GM21390 (cell line): Measurements from ENCODE around the gene ZNF302.
"Not testable (repeated sequence)": the region's sequence is repeated elsewhere in the genome, so short reads cannot be mapped to it uniquely, and the experiment has no call there.

ENCODE experiments used
- ATAC-seq: cut with Tn5 transposase; IDR thresholded peaks from one replicate; pipeline ENCODE4 v1.9.1; 2021; ENCODE audit not compliant: unreplicated experiment

ZNF302 gene

GRCh38 chr19:34677386-34678084 is at the start of gene ZNF302:
Gene ZNF302, plus strand, starts transcription at chr19:34677678. Its CDS starts 1,127 bp downstream, at chr19:34678805.
- ATAC-seq = peak; percentile 88

DNA sequence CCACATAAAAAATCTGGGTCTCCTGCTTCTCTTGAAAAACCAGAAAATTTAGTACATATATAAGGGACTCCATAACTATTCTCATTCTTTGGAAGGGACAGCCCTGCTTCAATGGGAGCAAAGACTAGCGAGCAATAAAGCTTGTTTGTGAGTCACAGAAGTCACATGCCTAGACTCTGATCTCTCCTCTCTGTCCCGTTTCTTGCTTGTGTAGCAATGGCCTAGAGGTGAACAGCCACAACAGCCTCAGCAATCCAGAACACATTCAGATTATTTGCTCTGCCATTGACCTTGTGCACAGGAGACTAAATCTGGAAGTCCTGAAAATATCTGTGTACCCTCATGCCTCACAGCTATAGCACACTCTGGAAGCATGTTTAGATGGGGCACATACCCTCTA is 43.7 kb upstream of the ZNF302 start:
- ATAC-seq = no peak

GRCh38 chr19:34639491-34640085 is 37.9 kb upstream of the ZNF302 start:
- no peak for ATAC-seq

DNA sequence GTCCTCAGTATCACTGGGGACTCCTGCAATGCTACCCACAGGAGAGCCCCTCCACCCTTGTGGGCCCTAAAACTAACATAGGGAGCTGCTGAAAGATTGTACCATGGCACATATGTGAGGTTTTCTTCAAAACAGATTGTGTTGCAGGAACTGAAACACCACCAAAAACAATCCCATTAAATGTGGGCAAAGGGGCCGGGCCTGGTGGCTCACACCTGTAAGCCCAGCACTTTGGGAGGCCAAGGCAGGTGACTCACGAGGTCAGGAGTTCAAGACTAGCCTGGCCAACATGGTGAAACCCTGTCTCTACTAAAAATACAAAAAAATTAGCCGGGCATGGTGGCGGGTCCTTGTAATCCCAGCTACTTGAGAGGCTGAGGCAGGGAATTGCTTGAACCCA is 35.2 kb upstream of the ZNF302 start:
- ATAC-seq = no peak

GRCh38 chr19:34644991-34645461 is 32.5 kb upstream of the ZNF302 start:
- no peak for ATAC-seq

- ATAC-seq = no peak
These were observed 31.9 kb upstream of the ZNF302 start for GRCh38 chr19:34645551-34645950.

DNA sequence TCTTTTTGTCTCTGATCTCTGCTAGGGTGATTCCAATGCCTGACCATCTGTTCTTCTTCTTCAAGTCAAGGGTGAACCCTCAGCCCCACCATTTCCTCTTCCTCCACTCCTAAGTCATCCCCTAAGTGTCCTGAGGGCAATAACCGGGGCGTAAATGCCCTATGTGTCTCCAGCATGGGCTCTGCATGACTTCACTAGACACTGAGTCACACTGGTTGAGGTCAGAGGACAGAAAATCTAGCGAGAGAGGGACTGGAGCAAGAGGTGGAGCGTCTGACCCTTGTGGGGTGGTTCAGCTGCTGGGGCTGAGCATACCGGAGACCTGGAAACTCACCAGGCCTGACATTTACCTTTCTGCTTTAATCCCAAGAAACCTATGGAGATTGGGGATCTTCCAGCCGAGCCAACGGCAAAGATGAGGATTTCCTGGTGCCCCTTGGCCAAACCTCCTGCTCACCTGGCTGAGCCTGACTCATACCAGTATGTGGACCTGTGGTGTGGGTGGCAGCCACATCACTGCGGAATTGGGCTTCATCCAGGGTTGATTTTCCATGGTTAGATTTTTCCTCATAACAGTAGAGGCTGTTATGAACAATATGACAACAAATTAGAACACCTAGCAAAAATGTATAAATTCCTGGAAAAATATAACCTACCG is 27.5 kb upstream of the ZNF302 start:
- no peak for ATAC-seq

- no peak for ATAC-seq
These were observed 25.7 kb upstream of the ZNF302 start for GRCh38 chr19:34651747-34652146.

- no peak for ATAC-seq
These were observed 22.7 kb upstream of the ZNF302 start for GRCh38 chr19:34654796-34655195.

DNA sequence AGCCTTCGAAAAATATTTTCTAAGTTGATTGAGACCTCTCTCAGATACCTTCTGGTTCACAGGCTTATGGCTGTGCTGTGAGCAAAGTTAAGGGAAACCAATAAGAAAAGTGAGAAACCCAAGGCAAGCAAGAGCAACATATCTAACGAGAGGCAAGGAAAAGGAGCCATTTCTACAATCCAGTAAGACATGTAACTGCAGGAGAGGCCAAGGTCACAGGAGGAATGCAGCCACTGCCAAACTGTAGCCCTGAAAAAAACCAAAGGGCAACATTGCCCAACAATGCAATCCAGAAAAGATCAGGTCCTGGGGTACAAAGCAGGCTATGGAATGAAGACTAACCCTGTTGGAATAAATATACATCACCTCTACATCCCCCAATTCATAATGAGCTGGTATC is 21.8 kb upstream of the ZNF302 start:
- no peak for ATAC-seq

GRCh38 chr19:34661357-34661756 is 16.1 kb upstream of the ZNF302 start:
- no peak for ATAC-seq

GRCh38 chr19:34662919-34663318 is 14.6 kb upstream of the ZNF302 start:
- no peak for ATAC-seq

DNA sequence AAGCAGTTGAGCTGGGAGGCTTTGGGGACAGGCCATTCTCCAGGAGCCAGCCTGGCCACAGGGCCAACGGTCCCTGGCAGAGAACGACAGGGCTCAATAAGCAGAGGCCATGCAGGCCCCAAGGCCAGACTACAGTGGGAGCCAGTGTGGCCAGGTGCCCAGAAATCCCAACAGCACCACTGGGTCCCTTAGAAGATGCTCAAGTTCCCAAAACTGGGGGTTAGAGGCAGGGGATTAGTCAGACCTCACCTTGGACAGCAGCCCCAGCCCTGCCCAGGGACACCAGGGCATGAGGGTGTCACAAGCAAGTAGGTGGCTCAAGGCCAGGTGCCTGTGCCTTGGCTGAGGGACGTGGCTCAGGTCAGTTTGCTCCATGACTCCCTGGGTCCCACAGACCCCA is 13.3 kb upstream of the ZNF302 start:
- no peak for ATAC-seq

GRCh38 chr19:34664870-34665269 is 12.6 kb upstream of the ZNF302 start:
- no peak for ATAC-seq

- not testable (repeated sequence) for ATAC-seq
These were observed 12.2 kb upstream of the ZNF302 start for GRCh38 chr19:34665275-34665674.

DNA sequence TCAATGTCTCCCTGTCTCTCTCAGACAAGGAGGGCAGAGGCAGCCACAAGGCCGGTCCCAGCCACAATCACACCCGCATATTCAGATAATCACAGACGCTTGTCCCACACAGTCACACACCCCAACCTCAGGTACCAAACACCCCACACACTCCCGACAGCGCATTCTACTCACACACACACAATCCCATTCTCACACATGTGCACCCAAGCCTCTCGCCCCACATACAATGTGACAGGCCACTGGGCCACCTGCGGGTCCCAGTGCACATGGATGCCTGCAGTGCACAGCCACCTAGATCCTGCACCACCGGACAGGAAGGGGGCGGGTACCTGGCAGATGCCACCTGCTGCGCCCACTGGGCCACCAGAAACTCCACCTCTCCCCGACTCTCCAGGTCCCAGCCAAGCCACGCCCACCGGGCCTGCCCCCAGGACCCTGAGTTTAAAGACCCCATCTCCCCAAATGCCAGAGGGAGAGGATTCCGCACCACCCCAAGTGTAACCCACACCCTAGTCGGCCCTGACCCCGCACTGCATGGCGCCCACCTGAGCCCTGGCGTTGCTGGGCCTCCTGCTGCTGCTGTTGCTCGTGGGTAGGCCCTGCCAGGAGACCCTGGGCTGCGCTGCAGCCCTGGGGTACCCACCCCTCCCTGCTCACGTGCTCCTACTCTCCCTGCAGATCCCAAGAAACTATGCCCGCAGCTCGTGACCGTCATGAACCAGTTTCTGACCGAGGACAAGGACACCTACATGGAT is 11.1 kb upstream of the ZNF302 start:
- ATAC-seq = no peak

DNA sequence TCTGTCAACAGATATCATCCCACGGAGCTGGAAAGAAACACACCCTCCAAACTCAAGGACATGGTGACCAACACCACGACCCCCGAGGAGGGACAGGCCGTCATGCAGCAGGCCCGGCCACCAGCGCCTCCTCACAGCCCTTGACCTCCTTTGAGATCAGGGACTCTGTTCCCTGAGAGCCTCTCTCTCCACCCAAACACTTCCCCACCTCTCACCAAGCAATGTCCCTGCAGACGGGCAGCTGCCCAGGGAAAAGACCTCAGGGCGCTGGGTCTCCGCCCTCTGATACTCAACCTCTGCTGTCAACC is 10.6 kb upstream of the ZNF302 start:
- no peak for ATAC-seq

DNA sequence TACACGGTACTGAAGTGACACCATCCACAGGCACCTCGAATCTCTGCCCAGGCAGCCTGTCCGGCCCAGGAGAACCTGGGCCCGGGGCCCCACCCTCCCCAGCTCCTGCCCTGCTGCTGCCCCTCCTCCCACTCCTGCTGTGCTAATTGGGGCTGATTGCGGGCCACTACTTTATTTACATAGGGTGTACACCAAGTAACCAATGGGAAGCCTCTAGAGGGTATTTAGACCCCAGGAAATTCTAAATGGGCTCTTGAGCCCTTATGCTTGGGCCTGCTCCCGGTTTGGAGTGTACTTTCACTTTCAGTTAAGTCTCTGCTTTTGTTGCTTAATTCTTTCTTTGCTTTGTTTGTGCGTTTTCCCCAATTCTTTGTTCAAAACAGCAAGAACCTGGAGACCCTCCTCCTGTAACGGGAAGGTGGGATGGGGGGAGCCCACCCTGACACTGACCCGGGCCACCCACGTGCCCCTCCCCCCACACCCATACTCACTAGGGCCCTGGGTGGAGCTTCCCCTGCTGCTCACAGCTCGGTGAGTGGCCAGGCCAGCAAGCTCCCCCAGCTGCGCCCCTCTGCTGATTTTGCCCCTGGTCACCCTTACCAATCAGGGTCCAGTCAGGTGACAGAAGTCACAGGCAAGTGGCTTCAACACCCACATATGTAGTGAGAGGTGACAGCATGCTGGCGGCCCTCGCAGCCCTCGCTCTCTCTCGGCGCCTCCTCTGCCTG is 10.0 kb upstream of the ZNF302 start:
- no peak for ATAC-seq

DNA sequence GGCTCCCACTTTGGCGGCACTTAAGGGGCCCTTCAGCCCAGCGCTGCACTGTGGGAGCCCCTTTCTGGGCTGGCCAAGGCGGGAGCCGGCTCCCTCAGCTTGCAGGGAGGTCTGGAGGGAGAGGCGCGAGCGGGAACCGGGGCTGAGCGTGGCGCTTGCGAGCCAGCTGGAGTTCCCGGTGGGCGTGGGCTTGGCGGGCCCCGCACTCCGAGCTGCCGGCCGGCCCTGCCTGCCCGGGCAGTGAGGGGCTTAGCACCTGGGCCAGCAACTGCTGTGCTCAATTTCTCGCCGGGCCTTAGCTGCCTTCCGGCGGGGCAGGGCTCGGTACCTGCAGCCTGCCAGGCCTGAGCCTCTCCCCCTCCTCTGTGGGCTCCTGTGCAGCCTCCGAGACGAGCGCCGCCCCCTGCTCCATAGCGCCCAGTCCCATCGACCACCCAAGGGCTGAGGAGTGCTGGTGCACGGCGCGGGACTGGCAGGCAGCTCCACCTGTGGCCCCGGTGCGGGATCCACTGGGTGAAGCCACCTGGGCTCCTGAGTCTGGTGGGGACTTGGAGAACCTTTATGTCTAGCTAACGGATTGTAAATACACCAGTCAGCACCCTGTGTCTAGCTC is 9.3 kb upstream of the ZNF302 start:
- ATAC-seq = not testable (repeated sequence)

DNA sequence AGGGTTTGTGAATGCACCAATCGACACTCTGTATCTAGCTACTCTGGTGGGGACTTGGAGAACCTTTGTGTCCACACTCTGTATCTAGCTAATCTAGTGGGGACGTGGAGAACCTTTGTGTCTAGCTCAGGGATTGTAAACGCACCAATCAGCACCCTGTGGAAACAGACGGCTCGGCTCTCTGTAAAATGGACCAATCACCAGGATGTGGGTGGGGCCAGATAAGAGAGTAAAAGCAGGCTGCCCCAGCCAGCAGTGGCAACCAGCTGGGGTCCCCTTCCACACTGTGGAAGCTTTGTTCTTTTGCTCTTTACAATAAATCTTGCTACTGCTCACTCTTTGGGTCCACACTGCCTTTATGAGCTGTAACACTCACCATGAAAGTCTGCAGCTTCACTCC is 8.8 kb upstream of the ZNF302 start:
- not testable (repeated sequence) for ATAC-seq

DNA sequence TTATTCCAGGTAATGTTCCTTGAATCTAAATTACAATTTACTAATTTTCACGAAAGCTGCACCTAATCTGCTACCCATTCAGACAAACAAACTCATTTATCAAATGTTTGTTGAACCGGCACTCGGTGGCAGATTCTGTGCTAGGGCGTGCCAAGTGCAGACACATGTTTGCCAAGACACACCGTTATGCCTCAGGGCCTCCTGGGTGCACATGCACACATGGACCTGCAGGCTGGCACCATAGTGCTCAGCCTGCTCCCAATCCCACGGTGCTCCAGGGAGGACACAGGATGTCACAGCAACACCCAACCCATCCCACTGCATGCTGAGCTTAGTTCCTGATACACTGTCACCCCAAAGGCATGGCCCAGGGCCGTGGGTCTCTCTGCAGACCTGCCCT is 8.2 kb upstream of the ZNF302 start:
- no peak for ATAC-seq
